GM19395 (cell line): Measurements from ENCODE around the gene DAB2.

Source experiments
- ATAC-seq: cut with Tn5 transposase; IDR thresholded peaks from one replicate; pipeline ENCODE4 v1.9.1; 2021; ENCODE audit warnings: mild to moderate bottlenecking, moderate library complexity; ENCODE audit not compliant: unreplicated experiment

The DAB2 gene

GRCh38 chr5:39394946-39395345 lies 29.8 kb downstream of the DAB2 start:
- ATAC-seq, result no peak

- ATAC-seq, result no peak
These were observed 33.8 kb downstream of the DAB2 start for GRCh38 chr5:39390945-39391344.

GRCh38 chr5:39387293-39387692 lies 37.5 kb downstream of the DAB2 start:
- no peak for ATAC-seq

GRCh38 chr5:39384271-39384670 lies 40.5 kb downstream of the DAB2 start:
- ATAC-seq, result no peak

- no peak for ATAC-seq
These were observed 43.4 kb downstream of the DAB2 start for GRCh38 chr5:39381376-39381775.

DNA sequence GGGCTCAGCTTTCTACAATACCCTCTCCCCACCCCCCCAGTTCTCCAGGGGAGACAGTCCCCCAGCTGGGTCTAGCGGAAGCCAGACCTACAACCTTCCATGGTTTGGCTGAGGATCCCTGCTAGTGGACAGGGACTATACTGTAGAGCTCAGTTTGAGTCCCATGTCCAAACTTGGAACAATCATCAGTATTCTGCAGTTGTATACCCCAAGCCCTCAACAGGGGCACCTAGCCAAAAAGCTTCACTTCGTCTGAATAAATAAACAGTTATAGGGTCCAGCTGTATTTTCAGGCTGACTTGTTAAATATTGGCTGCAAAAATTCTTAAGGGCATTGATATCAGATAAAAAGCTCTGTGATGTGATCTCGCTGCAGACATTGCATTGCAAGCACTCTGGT lies 45.1 kb downstream of the DAB2 start:
- ATAC-seq, result no peak

DNA sequence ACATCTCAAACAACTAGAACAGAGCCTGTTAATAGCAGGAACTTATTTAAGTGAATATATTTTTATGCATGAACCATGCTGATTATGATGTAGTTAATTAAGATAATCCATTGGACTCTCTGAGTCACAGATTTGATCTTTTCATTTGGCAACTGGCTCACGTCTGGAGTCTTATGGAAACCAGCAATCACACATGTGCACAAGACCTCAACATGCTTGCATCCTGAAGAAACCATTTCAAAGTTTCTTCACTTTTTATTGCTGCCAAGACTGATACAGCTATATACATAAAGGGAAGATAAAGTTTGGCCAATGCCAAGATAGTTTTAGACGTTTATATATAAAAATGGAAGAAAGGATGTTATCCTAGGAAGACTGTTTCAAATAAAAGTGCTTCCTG lies 47.2 kb downstream of the DAB2 start:
- no peak for ATAC-seq

- ATAC-seq, result peak; percentile 84
These were observed 48.5 kb downstream of the DAB2 start for GRCh38 chr5:39376293-39376714.

DNA sequence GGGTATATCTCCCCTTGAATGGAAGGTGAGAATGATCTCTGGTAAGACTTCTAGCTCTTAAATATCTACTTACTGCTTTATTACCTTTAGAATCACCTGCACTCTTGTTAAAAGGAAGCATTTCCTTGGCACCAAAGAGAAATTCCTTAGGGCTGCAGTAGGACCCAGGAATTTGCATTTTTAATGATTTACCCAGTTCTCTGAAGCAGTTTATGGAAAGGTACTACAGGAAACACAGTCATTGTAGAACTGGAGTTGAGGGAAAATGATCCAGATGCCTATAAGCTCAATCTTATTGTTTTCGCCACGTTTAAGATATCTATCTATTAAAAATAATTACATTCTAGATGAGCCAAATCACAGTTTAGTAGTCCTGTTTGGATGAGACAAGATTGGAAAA lies 51.0 kb downstream of the DAB2 start:
- ATAC-seq, result no peak

DNA sequence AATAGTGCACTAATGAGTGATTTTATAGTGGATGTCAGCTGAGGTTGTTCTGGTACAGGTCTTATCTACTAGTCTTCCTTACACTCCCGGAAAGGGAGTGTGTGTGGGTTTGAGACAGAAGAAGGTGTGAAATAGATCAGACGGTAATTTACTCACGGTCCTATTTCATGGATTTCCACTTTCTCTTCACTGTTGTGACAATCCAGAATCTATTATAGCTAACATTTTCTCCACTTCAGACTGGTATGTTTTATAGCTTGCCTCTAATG lies 53.5 kb downstream of the DAB2 start:
- no peak for ATAC-seq

DNA sequence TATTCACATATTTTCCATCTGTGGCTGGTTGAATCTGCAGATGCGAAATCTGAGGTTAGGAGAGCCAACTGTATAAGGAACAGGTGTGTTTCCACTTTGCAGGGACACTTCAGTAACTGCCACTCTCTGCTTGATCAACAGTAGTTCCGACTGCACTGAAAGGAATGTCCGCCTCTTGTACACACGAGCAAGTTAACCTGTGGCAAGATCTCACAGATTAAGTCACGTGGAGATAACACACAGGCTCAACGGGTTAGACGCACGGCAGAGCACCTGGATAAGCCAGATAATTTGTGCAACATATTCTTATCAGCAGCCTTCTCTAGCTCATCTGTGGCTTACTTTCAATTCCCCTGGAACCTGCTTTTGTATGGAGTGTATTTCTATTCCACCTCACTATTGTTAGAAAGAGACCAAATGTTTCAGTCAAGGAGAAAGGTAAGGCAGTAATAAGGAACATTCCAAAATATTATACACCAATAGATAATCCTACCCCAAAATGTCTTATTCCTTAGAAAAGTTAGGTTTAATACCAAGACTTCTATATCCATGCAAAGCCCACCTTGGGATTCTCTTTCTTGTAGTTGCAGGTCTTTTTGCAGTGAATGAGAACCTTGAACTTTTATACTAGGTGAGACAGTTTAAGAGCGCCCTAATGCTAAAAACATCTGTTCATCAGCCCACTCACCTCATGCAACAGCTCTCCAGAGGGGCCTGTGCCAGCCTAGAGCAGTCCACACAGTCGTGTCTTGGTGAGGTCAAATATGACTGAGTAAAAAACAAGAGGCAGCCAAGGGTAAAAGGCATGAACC lies 54.0 kb downstream of the DAB2 start:
- ATAC-seq, result no peak

GRCh38 chr5:39369123-39369815 lies 55.5 kb downstream of the DAB2 start:
- ATAC-seq, result no peak

DNA sequence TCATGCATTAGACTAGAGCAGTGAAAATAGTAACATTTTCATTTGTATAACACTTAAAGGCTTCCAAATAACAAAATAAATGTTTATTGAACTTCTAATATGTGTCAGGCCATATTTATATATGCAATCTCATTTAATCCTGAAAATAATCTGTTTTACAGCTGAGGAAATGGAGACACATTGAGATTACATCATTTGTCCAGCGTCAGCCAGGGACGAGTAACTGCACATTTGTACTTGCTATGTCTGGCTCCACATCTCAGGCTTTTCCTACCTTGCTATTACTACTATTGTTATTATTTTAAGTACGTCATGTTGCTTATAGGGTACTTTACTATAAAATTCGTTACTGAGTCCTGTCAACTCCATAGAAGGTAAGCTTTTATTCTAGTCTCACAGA lies 56.7 kb downstream of the DAB2 start:
- no peak for ATAC-seq

DNA sequence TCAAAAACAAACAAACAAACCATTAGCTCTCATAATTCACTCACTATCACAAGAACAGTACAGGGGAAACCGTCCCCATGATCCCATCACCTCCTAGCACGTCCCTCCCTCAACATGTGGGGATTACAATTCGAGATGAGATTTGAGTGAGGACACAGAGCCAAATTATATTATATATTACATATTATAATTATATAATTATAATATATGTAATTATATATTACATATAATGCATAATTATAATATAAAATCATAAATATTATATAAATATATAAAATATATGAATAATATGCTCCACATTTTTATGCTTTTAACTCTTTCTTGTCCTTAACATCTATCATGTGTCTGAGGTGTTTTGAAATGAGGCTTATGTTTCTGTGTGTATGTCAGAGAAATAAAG lies 57.1 kb downstream of the DAB2 start:
- ATAC-seq, result no peak

DNA sequence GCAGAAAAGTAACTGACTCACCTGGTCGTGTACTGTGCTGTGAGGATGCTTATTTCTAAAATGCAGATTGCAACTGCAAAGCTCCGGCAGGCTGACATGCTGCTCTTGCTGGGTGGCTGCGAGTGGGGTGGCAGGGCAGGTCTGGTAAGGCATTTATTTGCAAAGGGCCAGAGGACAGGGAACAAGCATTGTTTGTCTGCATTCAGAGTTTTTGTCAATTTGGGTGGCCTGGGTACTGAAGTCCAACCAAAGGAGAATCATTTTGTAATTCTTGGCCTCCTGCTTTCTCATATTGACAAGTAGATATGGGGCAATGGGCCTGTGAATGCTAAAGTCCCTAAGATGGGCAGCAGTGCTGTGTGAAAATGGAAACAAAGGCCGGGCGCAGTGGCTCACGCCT lies 60.4 kb downstream of the DAB2 start, which contains the start of gene C9:
TSS of gene C9 (minus strand) at position 129 of the 400 bp plus-strand sequence. CDS start at position 98, 31 bp downstream.
- no peak for ATAC-seq

DNA sequence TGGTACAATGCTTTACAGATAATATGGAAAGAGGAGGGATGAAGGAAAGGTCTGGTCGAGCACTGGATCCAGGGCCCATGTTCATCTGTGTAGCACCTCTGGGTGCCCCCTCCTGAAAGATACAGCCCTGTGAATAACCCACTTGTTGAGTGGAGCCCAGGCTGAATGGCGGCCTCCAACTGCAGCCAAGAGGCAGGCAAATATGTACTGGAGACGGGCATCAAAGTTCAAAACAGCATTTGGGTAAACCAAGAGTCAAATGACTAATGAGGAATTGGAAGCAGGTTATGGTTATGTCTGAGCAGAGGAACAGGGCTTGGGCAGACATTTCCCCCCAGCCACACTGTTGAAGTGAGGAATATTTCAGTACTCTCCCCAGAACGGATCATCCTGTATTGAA lies 61.6 kb downstream of the DAB2 start:
- no peak for ATAC-seq

GRCh38 chr5:39362646-39363045 lies 62.1 kb downstream of the DAB2 start:
- ATAC-seq, result no peak

DNA sequence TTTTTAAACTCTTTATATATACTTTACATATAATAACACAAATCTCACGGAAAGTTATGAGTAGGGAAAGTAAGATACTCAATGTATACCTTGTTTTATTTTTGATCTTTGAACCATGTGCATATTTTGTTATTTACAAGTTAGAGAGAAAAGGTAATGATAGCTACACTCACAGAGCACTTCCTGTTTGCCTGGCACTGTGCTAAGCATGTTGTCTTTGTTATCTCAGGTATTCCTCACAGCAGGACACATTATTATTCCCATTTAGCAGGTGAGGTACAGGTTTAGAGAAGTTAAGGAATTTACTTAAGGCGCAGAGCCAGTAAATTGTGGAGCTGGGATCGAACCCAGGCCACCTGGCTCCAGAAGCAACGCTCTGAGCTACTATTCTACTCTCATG lies 63.5 kb downstream of the DAB2 start:
- no peak for ATAC-seq

GRCh38 chr5:39360471-39361111 lies 64.2 kb downstream of the DAB2 start:
- ATAC-seq, result no peak

DNA sequence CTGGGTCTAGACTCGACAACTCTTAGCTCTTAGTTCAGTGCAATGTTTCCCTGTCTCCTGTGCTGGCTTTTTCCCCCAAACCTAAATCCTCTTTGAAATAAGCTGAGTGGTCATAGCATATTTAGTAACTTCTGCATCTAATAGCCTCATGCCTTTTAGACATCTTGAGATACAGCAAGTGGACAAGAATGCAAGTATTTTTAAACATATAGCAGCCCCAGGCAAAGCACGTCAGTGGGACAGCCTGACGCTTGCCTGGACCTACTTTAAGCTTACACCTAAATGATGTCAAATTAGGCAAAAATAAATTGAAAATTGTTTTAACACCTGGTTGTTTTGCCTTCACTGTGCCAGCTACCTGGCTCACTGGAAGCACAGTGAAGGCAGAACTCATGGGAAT lies 68.5 kb downstream of the DAB2 start:
- no peak for ATAC-seq

DNA sequence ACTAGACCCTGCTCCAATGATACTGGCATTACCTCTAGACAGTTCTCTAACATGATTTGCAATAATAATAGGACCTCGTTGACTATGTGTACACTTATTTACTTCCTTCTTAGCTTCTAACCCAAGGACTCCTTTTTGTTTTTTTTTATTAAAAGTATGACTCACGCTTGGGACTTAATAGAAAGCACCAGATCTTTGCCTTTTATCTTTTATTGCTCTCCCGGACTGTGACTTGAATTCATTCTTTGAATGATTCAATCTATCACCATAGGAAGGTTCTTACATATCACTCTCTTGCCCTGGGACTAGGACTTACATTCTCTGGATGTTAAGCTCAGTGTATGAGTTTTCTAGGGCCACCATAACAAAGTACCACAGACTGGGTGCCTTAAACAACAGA lies 69.5 kb downstream of the DAB2 start:
- no peak for ATAC-seq

- no peak for ATAC-seq
These were observed 70.9 kb downstream of the DAB2 start for GRCh38 chr5:39353717-39354399.
